Measurements from ENCODE around the gene TMEM120B.
A peak's percentile ranks its signal among the peaks of the same experiment; 100 is the strongest.
"Not testable (repeated sequence)": the region's sequence is repeated elsewhere in the genome, so short reads cannot be mapped to it uniquely, and the experiment has no call there.

The TMEM120B gene

GRCh38 chr12:121787063-121788025, 74.8 kb downstream of the TMEM120B start:
- Histone ChIP-seq H3K9ac (ENCODE audit: low read length) (peak overlapping the region; percentile 95; the same call in 1 of the 2 replicates), H3K27me3 (ENCODE audit: low read depth, low read length) (no peaks in the 10 kb centered on the region), H3K4me3 (ENCODE audit: low read length) (no peak overlapping the region), H3K79me2 (ENCODE audit: low read length) (peaks cover 92% of the 10 kb centered on the region), H3K36me3 (replicated peaks; ENCODE audit: low read depth, low read length) (peaks cover 60% of the 10 kb centered on the region), H3K9me3 (ENCODE audit: insufficient read depth, low read length) (no peaks in the 10 kb centered on the region), H3K27ac (ENCODE audit: low read length) (peak overlapping the region; percentile 98), H3K4me1 (ENCODE audit: low read length) (peaks cover 85% of the 10 kb centered on the region), H4K20me1 (ENCODE audit: insufficient read depth, low read length) (no peaks in the 10 kb centered on the region), H2AFZ (ENCODE audit: low read depth, low read length) (no peak overlapping the region), H3K4me2 (ENCODE audit: low read length) (peak overlapping the region; percentile 98)
- TF ChIP-seq EZH2phosphoT487 (IDR thresholded peaks at IDR 0.05; ENCODE audit: low read depth) (no peak), CTCF (IDR thresholded peaks at IDR 0.05; ENCODE audit: low read depth, low read length) (no peak)

DNA sequence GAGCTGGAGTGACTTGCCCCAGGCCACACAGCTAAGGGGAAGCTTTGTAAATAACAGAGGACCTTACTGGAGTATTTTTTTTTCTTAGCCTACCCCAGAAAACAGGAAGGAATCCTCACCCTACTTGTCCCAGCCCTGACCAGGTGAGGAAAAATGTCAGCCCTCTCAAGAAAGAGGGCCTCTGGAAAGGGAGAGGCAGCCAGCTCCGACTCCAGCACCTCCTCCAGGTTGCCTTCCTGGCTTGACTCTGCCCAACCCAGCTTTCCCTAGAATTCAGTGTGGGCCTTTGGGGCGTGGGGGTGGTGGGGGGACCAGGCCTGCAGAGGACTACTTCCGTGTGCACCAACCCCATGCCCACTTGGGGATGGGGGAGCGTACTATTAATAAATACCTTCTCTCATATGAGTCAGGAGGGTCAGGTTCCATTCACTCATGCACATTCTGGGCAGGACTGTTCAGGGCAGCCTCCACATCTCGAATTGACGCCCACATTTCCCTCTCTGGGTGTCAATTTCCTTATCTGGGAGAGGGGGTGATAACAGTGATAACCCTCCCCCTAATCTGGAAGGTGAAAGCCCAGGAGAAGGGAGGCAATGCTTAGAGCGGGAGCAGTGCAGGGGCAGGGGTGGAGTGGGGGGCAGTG, 75.7 kb downstream of the TMEM120B start:
- H3K9ac ChIP-seq (ENCODE audit: low read length), result peak overlapping the region; percentile 95
- H3K9me3 ChIP-seq (ENCODE audit: insufficient read depth, low read length), result no peaks in the 10 kb centered on the region
- H2AFZ ChIP-seq (ENCODE audit: low read depth, low read length), result no peak overlapping the region
- peaks cover 66% of the 10 kb centered on the region for H3K36me3 ChIP-seq (replicated peaks; ENCODE audit: low read depth, low read length)
- H4K20me1 ChIP-seq (ENCODE audit: insufficient read depth, low read length), result no peaks in the 10 kb centered on the region
- peaks cover 98% of the 10 kb centered on the region for H3K79me2 ChIP-seq (ENCODE audit: low read length)
- H3K4me1 ChIP-seq (ENCODE audit: low read length), result peaks cover 76% of the 10 kb centered on the region
- no peak for TF ChIP-seq EZH2phosphoT487 (IDR thresholded peaks at IDR 0.05; ENCODE audit: low read depth)
- peak overlapping the region; percentile 98 for H3K4me2 ChIP-seq (ENCODE audit: low read length)
- H3K27ac ChIP-seq (ENCODE audit: low read length), result peak overlapping the region; percentile 98
- no peaks in the 10 kb centered on the region for H3K27me3 ChIP-seq (ENCODE audit: low read depth, low read length)
- peak overlapping the region; percentile 76 for H3K4me3 ChIP-seq (ENCODE audit: low read length)

DNA sequence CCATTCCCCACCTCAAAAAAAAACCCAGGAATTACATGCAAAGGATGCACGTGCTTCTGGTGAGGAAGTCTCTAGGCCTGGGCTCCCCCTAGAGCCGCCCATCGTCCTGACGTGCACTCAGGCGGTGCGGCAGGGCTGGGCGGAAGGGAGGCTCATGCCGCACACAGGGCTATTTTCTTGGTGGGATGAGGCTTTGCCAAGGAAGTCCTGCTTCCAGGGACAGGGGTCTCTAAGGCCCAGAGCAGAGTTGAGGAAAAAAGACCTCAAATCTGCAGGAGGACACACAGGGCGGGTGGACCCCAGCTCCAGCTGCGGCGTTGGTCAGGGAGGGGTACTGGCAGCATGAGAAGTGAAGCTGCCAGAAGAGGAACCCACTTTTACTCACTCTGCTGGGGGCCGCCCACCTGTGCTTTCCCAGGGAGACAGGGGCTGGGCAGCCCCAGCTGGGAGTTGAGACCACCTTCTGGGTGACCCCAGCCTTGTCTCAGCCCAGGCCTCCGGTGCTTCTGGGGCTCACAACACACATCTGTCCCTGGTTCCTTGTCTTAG, 76.8 kb downstream of the TMEM120B start:
- Histone ChIP-seq H2AFZ (ENCODE audit: low read depth, low read length) (no peak overlapping the region), H3K4me1 (ENCODE audit: low read length) (peaks cover 66% of the 10 kb centered on the region), H3K36me3 (replicated peaks; ENCODE audit: low read depth, low read length) (peaks cover 60% of the 10 kb centered on the region), H3K27me3 (ENCODE audit: low read depth, low read length) (no peaks in the 10 kb centered on the region), H4K20me1 (ENCODE audit: insufficient read depth, low read length) (no peaks in the 10 kb centered on the region), H3K4me2 (ENCODE audit: low read length) (peak overlapping the region; percentile 98), H3K9me3 (ENCODE audit: insufficient read depth, low read length) (no peaks in the 10 kb centered on the region), H3K4me3 (ENCODE audit: low read length) (peak overlapping the region; percentile 76), H3K79me2 (ENCODE audit: low read length) (peaks cover 93% of the 10 kb centered on the region), H3K9ac (ENCODE audit: low read length) (peak overlapping the region; percentile 95), H3K27ac (ENCODE audit: low read length) (peak overlapping the region; percentile 98)
- no peak for TF ChIP-seq EZH2phosphoT487 (IDR thresholded peaks at IDR 0.05; ENCODE audit: low read depth)
- TF ChIP-seq CTCF (IDR thresholded peaks at IDR 0.05; ENCODE audit: low read depth, low read length), result peak; percentile 17; the same call in 1 of the 2 replicates

GRCh38 chr12:121789800-121790728, 77.5 kb downstream of the TMEM120B start:
- no peaks in the 10 kb centered on the region for H4K20me1 ChIP-seq (ENCODE audit: insufficient read depth, low read length)
- H3K27me3 ChIP-seq (ENCODE audit: low read depth, low read length), result no peaks in the 10 kb centered on the region
- H2AFZ ChIP-seq (ENCODE audit: low read depth, low read length), result no peak overlapping the region
- peak overlapping the region; percentile 98 for H3K27ac ChIP-seq (ENCODE audit: low read length)
- no peaks in the 10 kb centered on the region for H3K9me3 ChIP-seq (ENCODE audit: insufficient read depth, low read length)
- TF ChIP-seq CTCF (IDR thresholded peaks at IDR 0.05; ENCODE audit: low read depth, low read length), result no peak
- no peak for TF ChIP-seq EZH2phosphoT487 (IDR thresholded peaks at IDR 0.05; ENCODE audit: low read depth)
- peaks cover 65% of the 10 kb centered on the region for H3K4me1 ChIP-seq (ENCODE audit: low read length)
- peak overlapping the region; percentile 98 for H3K4me2 ChIP-seq (ENCODE audit: low read length)
- H3K4me3 ChIP-seq (ENCODE audit: low read length), result peak overlapping the region; percentile 76
- H3K79me2 ChIP-seq (ENCODE audit: low read length), result peaks cover 85% of the 10 kb centered on the region
- peaks cover 53% of the 10 kb centered on the region for H3K36me3 ChIP-seq (replicated peaks; ENCODE audit: low read depth, low read length)
- H3K9ac ChIP-seq (ENCODE audit: low read length), result peak overlapping the region; percentile 95

- Histone ChIP-seq H3K79me2 (ENCODE audit: low read length) (peaks cover 80% of the 10 kb centered on the region), H3K4me1 (ENCODE audit: low read length) (peaks cover 65% of the 10 kb centered on the region), H3K27ac (ENCODE audit: low read length) (peak overlapping the region; percentile 98), H3K36me3 (replicated peaks; ENCODE audit: low read depth, low read length) (peaks cover 52% of the 10 kb centered on the region), H3K4me2 (ENCODE audit: low read length) (peak overlapping the region; percentile 98), H3K9ac (ENCODE audit: low read length) (peak overlapping the region; percentile 95), H3K4me3 (ENCODE audit: low read length) (peak overlapping the region; percentile 76)
- not testable (repeated sequence) for H3K9me3 ChIP-seq (ENCODE audit: insufficient read depth, low read length); H2AFZ ChIP-seq (ENCODE audit: low read depth, low read length); H4K20me1 ChIP-seq (ENCODE audit: insufficient read depth, low read length); H3K27me3 ChIP-seq (ENCODE audit: low read depth, low read length)
These were observed 78.2 kb downstream of the TMEM120B start for GRCh38 chr12:121790785-121791184.

Measured in OCI-LY3 (cell line).